Measurements from ENCODE around the gene RBM5.

DNA sequence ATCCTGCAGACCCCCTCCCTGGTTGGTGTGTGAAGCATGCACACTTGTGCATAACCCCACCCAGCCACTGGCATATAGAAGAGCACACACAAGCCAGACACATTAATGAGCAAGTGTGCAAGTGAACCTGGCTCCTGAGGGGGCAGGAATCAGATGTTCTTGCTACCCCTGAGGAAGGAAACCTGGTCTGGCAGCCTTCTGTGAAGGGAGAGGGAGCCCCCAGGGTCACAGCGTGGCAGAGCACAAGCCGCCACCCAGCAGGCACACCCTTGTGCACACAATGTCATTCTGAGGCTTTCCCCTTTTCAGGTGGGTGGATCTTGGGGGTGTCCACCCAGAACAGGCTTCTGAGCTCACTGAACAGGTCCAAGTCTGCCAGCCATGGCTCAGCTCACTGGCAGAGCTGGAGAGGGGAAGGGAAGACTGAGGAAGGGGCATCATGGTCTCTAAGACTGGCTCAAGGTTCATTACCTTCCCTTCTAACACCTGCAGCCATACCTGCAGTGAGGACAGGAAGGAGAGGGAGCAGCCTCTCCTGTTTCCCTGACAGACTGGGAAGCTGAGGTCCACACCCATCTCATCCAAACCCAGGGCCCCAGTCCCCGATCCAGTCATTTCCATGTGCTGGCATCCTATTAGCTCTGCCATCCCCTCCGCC lies 34.8 kb downstream of the RBM5 start:
- TF ChIP-seq, protein P1, sequence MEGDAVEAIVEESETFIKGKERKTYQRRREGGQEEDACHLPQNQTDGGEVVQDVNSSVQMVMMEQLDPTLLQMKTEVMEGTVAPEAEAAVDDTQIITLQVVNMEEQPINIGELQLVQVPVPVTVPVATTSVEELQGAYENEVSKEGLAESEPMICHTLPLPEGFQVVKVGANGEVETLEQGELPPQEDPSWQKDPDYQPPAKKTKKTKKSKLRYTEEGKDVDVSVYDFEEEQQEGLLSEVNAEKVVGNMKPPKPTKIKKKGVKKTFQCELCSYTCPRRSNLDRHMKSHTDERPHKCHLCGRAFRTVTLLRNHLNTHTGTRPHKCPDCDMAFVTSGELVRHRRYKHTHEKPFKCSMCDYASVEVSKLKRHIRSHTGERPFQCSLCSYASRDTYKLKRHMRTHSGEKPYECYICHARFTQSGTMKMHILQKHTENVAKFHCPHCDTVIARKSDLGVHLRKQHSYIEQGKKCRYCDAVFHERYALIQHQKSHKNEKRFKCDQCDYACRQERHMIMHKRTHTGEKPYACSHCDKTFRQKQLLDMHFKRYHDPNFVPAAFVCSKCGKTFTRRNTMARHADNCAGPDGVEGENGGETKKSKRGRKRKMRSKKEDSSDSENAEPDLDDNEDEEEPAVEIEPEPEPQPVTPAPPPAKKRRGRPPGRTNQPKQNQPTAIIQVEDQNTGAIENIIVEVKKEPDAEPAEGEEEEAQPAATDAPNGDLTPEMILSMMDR (IDR thresholded peaks at IDR 0.05; ENCODE audit: insufficient read depth, low read depth, low read length) = no peak
- TF ChIP-seq EZH2 (IDR thresholded peaks at IDR 0.05; ENCODE audit: insufficient read depth, low read length) = no peak
